Liver (tissue), 9 donors: ENCODE measurements around the gene ZSWIM6. TPM values are rescaled to one million over a fixed set of nuclear protein-coding genes. Genes with fewer than 3 reads are reported as not detected.

Experiments used
- DNase-seq: peaks from one replicate; pipeline ENCODE4 v3.0.0-alpha.2; 2017; ENCODE audit warnings: low spot score
- H3K27ac ChIP-seq, 2 donors: one replicate each; pipeline ENCODE4 v1.7.0; 2013; ENCODE audit warnings: inconsistent platforms in 2 of 2, low read length in 2 of 2, control low read depth in 1 of 2, low read depth in 1 of 2, mild to moderate bottlenecking in 1 of 2
- H3K27me3 ChIP-seq, 4 donors: one replicate each; pipeline versions ENCODE4 v1.6.1 to v1.7.0; 2013; ENCODE audit warnings: low read length in 3 of 4, inconsistent platforms in 1 of 4, mild to moderate bottlenecking in 1 of 4, moderate library complexity in 1 of 4; ENCODE audit not compliant: control insufficient read depth in 4 of 4, insufficient read depth in 4 of 4
- H3K36me3 ChIP-seq, 4 donors: one replicate each; pipeline versions ENCODE4 v1.6.1 to v1.7.0; 2013; ENCODE audit warnings: low read length in 3 of 4, mild to moderate bottlenecking in 3 of 4, low read depth in 1 of 4, moderate library complexity in 1 of 4; ENCODE audit not compliant: control insufficient read depth in 4 of 4, insufficient read depth in 3 of 4
- H3K4me1 ChIP-seq, 4 donors: one replicate each; pipeline versions ENCODE4 v1.6.1 to v1.7.0; 2013; ENCODE audit warnings: low read length in 3 of 4, mild to moderate bottlenecking in 3 of 4, moderate library complexity in 1 of 4; ENCODE audit not compliant: control insufficient read depth in 4 of 4, insufficient read depth in 4 of 4
- H3K4me3 ChIP-seq, 3 donors: one replicate each; pipeline versions ENCODE4 v1.6.1 to v1.7.0; 2013; ENCODE audit warnings: low read length in 3 of 3, control low read depth in 1 of 3, low read depth in 1 of 3, mild to moderate bottlenecking in 1 of 3
- H3K9ac ChIP-seq, 2 donors: one replicate each; pipeline ENCODE4 v1.7.0; 2013; ENCODE audit warnings: low read length in 2 of 2, mild to moderate bottlenecking in 2 of 2, moderate library complexity in 2 of 2, control low read depth in 1 of 2, low read depth in 1 of 2
- H3K9me3 ChIP-seq, 4 donors: one replicate each; pipeline versions ENCODE4 v1.6.1 to v1.7.0; 2013; ENCODE audit warnings: low read length in 3 of 4; ENCODE audit not compliant: control insufficient read depth in 4 of 4
- ATF3 ChIP-seq: IDR thresholded peaks from 2 replicates; pipeline ENCODE4 v1.6.1; 2016; ENCODE audit warnings: antibody characterized with exemption
- CTCF ChIP-seq: fragments of 150-350 bp; IDR thresholded peaks from 2 replicates; pipeline ENCODE4 v1.5.1; 2017; ENCODE audit warnings: improper control_type of control experiment, low read depth, low read length; ENCODE audit not compliant: missing input control
- EGR1 ChIP-seq, 2 donors: IDR thresholded peaks; 2 replicates each; pipeline ENCODE4 v1.6.1; 2016 to 2018; ENCODE audit warnings: antibody characterized with exemption in 2 of 2, low read depth in 2 of 2
- FOXA1 ChIP-seq: IDR thresholded peaks from 2 replicates; pipeline ENCODE4 v1.6.1; 2016; ENCODE audit warnings: antibody characterized with exemption
- HNF4A ChIP-seq, 2 donors: conservative IDR thresholded peaks; 2 replicates each; pipeline ENCODE4 v1.6.1; 2016; ENCODE audit warnings: antibody characterized with exemption in 2 of 2, mild to moderate bottlenecking in 2 of 2
- HNF4G ChIP-seq: IDR thresholded peaks from 2 replicates; pipeline ENCODE4 v1.6.1; 2016; ENCODE audit warnings: antibody characterized with exemption
- JUND ChIP-seq, 2 donors: IDR thresholded peaks; 2 replicates each; pipeline ENCODE4 v1.6.1; 2016; ENCODE audit warnings: antibody characterized with exemption in 2 of 2
- MAX ChIP-seq: IDR thresholded peaks from 2 replicates; pipeline ENCODE4 v1.6.1; 2016; ENCODE audit warnings: antibody characterized with exemption
- NR2F2 ChIP-seq: IDR thresholded peaks from 2 replicates; pipeline ENCODE4 v1.6.1; 2016; ENCODE audit warnings: antibody characterized with exemption
- RAD21 ChIP-seq, 2 donors: IDR thresholded peaks; 2 replicates each; pipeline ENCODE4 v1.6.1; 2016; ENCODE audit warnings: antibody characterized with exemption in 2 of 2, mild to moderate bottlenecking in 2 of 2
- REST ChIP-seq: IDR thresholded peaks from 2 replicates; pipeline ENCODE4 v1.6.1; 2016; ENCODE audit warnings: antibody characterized with exemption, mild to moderate bottlenecking
- RXRA ChIP-seq, 2 donors: IDR thresholded peaks; 2 replicates each; pipeline ENCODE4 v1.6.1; 2017 to 2018; ENCODE audit warnings: antibody characterized with exemption in 2 of 2, mild to moderate bottlenecking in 1 of 2
- SP1 ChIP-seq: IDR thresholded peaks from 2 replicates; pipeline ENCODE4 v1.6.1; 2018; ENCODE audit warnings: antibody characterized with exemption, mild to moderate bottlenecking
- TAF1 ChIP-seq: conservative IDR thresholded peaks from 2 replicates; pipeline ENCODE4 v1.6.1; 2016; ENCODE audit warnings: antibody characterized with exemption, mild to moderate bottlenecking
- YY1 ChIP-seq: IDR thresholded peaks from 2 replicates; pipeline ENCODE4 v1.6.1; 2016; ENCODE audit warnings: antibody characterized with exemption, mild to moderate bottlenecking
- ZBTB33 ChIP-seq: IDR thresholded peaks from 2 replicates; pipeline ENCODE4 v1.6.1; 2016; ENCODE audit warnings: antibody characterized with exemption
- WGBS: extraction: QIAGEN DNeasy Blood & Tissue Kit; methylation state at CpG from one replicate; pipeline ENCODE4 v1.1.7; 2013; 5-methylcytosine and 5-hydroxymethylcytosine counted together
- polyA plus RNA-seq, 2 donors: library from polyadenylated mRNA; stranded (reverse) in 1 of 2; unstranded in 1 of 2; fragments of 200-250 nt in 1 of 2; fragments of >200 nt in 1 of 2; fragmentation: Nextera tagmentation in 1 of 2; extraction: Ambion mirVana in 1 of 2; gene quantifications; one replicate each; pipeline versions ENCODE4 v1.2.1 to v1.2.3, GENCODE V29; 2013 to 2015
- total RNA-seq, 2 donors: library from RNA; depleted of rRNA; stranded (reverse); fragments of >200 nt; gene quantifications; one replicate each; pipeline ENCODE4 v1.2.3, GENCODE V29; 2014
- donor health status: healthy.
- donor health status: healthy.
- donor health status: healthy.
- donor health status: healthy.
- donor health status: healthy.

The ZSWIM6 gene
- total and polyA plus RNA-seq, 4 donors: 1.3 to 5.2 (median 3.3) TPM

- Histone ChIP-seq H3K36me3 (no peaks in the 10 kb centered on the region), H3K9me3 (no peaks in the 10 kb centered on the region), H3K27ac (no peak overlapping the region), H3K9ac (no peak overlapping the region), H3K27me3 (no peaks in the 10 kb centered on the region), H3K4me3 (no peak overlapping the region), H3K4me1 (peaks cover 6 to 40% (median 20%) of the 10 kb centered on the region in 4 donors)
- 62% methylated on average over 6 of the region's 6 CpGs for WGBS
- no peak for DNase-seq
- no peak for TF ChIP-seq RAD21 (IDR thresholded peaks at IDR 0.05)
- TF ChIP-seq CTCF: no peak
- no peak for TF ChIP-seq JUND (IDR thresholded peaks at IDR 0.05)
- TF ChIP-seq EGR1 (IDR thresholded peaks at IDR 0.05; ENCODE audit: low read depth in 2 of 2): no peak
- TF ChIP-seq FOXA1: no peak
- no peak for TF ChIP-seq NR2F2
- no peak for TF ChIP-seq SP1
- no peak for TF ChIP-seq REST
- no peak for TF ChIP-seq ZBTB33
- no peak for TF ChIP-seq HNF4A (conservative IDR thresholded peaks at IDR 0.05)
These were observed 12.3 kb downstream of the ZSWIM6 start for GRCh38 chr5:61344187-61344944.

- Histone ChIP-seq H3K36me3 (no peaks in the 10 kb centered on the region), H3K9me3 (no peaks in the 10 kb centered on the region), H3K9ac (no peak overlapping the region), H3K4me1 (peaks cover 2 to 25% (median 7%) of the 10 kb centered on the region in 4 donors), H3K27ac (no peak overlapping the region), H3K27me3 (no peaks in the 10 kb centered on the region), H3K4me3 (no peak overlapping the region)
- DNase-seq: no peak
- WGBS: 88% methylated on average over 2 of the region's 2 CpGs
- TF ChIP-seq SP1: no peak
- no peak for TF ChIP-seq TAF1
- TF ChIP-seq HNF4G: no peak
- no peak for TF ChIP-seq RAD21 (IDR thresholded peaks at IDR 0.05)
- TF ChIP-seq YY1: no peak
- no peak for TF ChIP-seq NR2F2
- no peak for TF ChIP-seq CTCF
- no peak for TF ChIP-seq HNF4A (conservative IDR thresholded peaks at IDR 0.05)
- TF ChIP-seq RXRA (IDR thresholded peaks at IDR 0.05): no peak
- no peak for TF ChIP-seq JUND (IDR thresholded peaks at IDR 0.05)
- no peak for TF ChIP-seq MAX
- TF ChIP-seq ZBTB33: no peak
- TF ChIP-seq EGR1 (IDR thresholded peaks at IDR 0.05; ENCODE audit: low read depth in 2 of 2): no peak
- TF ChIP-seq ATF3: no peak
These were observed 14.5 kb downstream of the ZSWIM6 start for GRCh38 chr5:61346511-61346910.
